AG08395 (cell line): ENCODE results near the gene NEK7.

Experiments used
- DNase-seq: peaks from one replicate; pipeline ENCODE4 v3.0.0; 2012; ENCODE audit warnings: mixed read lengths, low spot score

NEK7 gene

GRCh38 chr1:198352975-198353695 lies 196.3 kb downstream of the NEK7 start:
- no peak for DNase-seq

- no peak for DNase-seq
These were observed 201.1 kb downstream of the NEK7 start for GRCh38 chr1:198357937-198358336.

GRCh38 chr1:198359024-198359653 lies 202.3 kb downstream of the NEK7 start:
- DNase-seq: no peak

GRCh38 chr1:198360208-198360729 lies 203.5 kb downstream of the NEK7 start:
- DNase-seq: no peak

- DNase-seq: no peak
These were observed 204.5 kb downstream of the NEK7 start for GRCh38 chr1:198361237-198361767.

GRCh38 chr1:198363625-198364151 lies 206.9 kb downstream of the NEK7 start:
- DNase-seq: no peak

GRCh38 chr1:198364471-198364870 lies 207.7 kb downstream of the NEK7 start:
- no peak for DNase-seq

- no peak for DNase-seq
These were observed 210.5 kb downstream of the NEK7 start for GRCh38 chr1:198367296-198367695.

GRCh38 chr1:198370996-198371395 lies 214.2 kb downstream of the NEK7 start:
- no peak for DNase-seq
